SU-DHL-6 (cell line): ENCODE results near the gene ZNF77.

Experiments used
- EZH2phosphoT487 ChIP-seq: fragments of 200-600 bp; sonication (generic), shearing (Covaris generic); conservative IDR thresholded peaks from 2 replicates; pipeline ENCODE4 v1.6.1; 2018; ENCODE audit warnings: mild to moderate bottlenecking, antibody characterized with exemption, low read length, moderate library complexity, mixed read lengths
- TF ChIP-seq, protein P1 (sequence below): fragments of 200-600 bp; sonication (generic); IDR thresholded peaks from one replicate; pipeline ENCODE4 v1.5.1; 2017; ENCODE audit warnings: antibody characterized with exemption, mild to moderate bottlenecking, low read length, moderate library complexity; ENCODE audit not compliant: insufficient read depth, poor library complexity, severe bottlenecking

DNA sequence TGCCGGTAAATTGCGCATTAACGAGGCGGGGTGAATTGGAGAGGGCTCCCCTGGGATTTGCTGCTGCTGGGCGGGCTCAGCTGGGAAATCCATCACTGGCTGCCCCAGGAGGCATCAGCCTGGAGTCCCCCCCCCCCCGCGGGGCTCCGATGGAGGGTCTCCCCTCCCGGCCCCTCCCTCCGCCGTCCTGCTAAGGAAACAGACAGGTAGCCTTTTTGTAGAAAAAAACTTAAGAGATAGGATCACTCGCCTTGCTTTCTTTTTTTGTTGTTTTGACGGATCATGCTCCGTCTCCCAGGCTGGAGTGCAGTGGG lies 39.4 kb upstream of the ZNF77 start:
- TF ChIP-seq, protein P1, sequence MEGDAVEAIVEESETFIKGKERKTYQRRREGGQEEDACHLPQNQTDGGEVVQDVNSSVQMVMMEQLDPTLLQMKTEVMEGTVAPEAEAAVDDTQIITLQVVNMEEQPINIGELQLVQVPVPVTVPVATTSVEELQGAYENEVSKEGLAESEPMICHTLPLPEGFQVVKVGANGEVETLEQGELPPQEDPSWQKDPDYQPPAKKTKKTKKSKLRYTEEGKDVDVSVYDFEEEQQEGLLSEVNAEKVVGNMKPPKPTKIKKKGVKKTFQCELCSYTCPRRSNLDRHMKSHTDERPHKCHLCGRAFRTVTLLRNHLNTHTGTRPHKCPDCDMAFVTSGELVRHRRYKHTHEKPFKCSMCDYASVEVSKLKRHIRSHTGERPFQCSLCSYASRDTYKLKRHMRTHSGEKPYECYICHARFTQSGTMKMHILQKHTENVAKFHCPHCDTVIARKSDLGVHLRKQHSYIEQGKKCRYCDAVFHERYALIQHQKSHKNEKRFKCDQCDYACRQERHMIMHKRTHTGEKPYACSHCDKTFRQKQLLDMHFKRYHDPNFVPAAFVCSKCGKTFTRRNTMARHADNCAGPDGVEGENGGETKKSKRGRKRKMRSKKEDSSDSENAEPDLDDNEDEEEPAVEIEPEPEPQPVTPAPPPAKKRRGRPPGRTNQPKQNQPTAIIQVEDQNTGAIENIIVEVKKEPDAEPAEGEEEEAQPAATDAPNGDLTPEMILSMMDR, result no peak
- no peak for TF ChIP-seq EZH2phosphoT487
